ENCODE results near the gene AKAP17A.

The AKAP17A gene

DNA sequence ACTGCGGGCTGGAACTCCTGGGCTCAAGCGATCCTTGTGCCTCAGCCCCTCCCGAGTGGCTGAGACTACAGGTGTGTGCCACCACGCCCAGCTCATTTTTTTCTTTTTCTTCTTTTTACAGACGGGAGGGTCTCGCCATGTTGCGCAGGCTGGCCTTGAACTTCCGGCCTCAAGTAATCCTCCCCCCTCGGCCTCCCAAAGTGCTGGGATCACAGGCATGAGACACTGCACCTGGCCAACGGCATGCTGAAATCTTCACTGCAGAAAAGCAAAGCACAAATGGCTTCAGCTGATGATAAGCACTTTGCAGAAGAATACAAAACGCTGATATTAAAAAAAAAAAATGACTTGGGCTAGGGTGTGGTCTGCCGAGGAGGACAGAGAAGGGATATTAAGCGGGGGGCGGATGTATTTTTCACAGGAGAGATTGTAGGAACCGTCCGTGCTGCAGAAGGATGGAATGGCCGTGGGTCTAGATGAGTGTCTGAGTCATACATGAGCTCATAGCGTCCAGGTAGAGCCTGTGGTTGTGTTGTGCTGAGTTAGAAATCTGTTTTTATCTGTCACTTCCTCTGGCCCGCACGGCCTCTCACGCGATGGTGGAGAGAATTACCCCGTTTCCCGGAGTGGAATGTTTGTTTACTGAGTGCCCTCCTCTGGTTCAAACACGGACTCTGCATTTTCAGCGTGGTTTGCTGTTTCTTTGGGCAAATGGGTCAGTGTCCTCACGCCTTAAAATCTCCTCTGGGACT is 8.5 kb upstream of the AKAP17A start:
- DNase-seq (ENCODE audit: low read depth in 2 of 3, low spot score in 1 of 3): peak in 2 of 3 donors; percentile 34 to 40

DNA sequence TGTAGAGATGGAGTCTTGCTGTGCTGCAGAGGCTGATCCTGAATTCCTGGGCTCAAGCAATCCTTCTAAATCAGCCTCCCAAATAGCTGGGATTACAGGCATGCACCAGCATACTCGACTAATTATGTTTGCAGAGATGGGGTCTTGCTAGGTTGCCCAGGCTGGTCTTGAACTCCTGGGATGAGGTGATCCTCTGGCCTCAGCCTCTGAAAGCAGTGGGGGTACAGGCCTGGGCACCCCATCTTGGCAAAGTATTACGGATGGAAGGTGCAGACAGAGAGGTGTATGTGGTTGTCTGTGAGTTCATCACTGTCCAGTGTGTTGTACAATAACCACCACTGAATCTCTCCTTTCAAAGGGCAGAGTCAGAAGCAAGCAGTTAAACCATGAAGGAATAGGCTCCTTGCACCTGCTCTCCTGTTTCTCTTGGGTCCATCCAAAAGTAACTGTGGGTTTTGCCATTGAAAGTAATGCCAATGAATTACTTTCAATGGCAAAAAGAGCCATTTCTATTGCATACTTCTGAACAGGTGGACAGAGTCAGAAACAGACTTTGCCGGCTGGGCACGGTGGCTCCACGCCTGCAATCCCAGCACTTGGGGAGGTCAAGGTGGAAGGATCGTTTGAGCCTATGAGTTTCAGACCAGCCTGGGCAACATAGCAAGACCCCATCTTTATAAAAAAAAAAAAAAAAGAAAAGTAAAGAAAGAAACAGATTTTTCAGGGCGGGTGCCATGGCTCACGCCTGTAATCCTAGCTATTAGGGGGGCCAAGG is 7.0 kb upstream of the AKAP17A start:
- DNase-seq (ENCODE audit: low read depth in 2 of 3, low spot score in 1 of 3): no peak

DNA sequence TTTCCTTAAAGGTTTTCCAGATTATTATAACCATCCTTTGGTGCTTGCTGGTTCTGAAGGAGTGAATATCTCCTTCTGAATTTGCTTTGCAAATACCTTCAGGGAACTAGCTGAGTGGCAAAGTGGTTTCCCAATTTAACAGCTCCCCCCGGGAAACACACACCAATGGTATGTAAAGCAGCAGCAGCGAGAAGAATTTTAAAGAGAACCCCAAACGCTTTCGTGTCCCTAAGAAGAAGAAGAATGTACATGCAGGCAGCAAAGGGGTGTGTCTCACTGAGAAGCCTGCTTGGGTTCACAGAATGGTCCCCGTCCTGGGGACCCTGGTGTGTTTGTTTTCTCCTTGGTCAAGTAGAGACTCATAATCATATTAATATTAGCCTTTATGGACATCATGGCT is 4.2 kb upstream of the AKAP17A start:
- no peak for DNase-seq (ENCODE audit: low read depth in 2 of 3, low spot score in 1 of 3)

DNA sequence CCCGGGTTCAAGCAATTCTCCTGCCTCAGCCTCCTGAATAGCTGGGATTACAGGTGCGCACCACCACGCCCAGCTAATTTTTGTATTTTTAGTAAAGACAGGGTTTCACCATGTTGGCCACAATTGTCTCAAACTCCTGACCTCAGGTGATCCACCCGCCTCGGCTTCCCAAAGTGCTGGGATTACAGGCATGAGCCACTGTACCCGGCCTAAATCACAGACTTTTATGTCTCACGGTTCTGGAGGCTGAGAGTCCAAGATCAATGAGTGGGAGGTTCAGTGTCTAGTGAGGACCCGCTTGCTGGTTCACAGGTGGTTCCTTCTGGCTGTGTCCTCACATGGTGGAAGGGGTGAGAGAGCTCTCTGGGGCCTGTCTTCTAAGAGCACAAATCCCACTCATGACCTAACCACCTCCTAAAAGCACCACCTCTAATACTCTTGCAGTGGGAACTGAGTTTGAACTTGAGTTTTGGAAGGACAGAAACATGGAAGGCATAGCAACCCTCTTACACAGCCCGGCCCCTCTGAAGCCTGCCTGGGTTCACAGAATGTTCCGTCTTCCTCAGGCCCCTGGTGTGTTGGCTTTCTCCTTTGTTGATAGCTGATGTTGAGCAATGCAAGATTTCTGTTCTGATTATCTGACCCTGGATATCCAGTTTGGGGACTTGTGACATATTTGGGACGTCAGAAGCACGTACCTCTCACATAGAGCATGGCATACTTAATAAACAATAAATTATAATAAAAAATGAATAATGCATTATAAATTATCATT is 1.9 kb upstream of the AKAP17A start:
- no peak for DNase-seq (ENCODE audit: low read depth in 2 of 3, low spot score in 1 of 3)

DNA sequence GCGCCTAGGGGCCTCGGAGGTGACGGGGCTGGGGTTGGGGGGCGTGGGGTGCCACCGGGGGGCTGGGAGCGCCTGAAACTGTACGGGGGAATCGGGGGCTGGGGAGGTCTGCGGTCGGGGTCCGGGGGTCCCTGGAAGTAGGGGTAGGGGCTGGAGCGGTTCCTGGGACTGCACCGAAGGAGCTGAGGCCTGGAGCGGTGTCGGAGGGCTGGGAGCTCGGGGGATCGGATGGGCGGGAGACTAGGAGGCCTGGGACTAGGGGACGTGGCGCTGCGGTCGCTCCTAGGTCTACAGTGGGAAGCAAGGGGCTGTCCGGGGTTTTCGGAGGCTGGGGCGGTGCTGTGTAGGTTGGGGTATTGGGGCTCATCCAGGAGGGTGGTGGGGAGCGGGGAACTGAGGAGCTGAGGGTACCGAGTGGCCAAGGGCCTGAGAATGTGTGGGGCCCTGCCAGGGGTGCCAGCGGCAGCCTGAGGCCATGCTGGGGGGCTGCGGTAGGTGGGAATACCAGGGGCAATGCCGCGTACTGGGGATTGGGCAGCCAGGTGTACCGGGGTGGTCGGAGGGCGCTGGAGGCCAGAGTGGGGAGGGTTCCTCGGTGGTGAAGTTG is 562 bp downstream of the AKAP17A start:
- no peak for DNase-seq (ENCODE audit: low read depth in 2 of 3, low spot score in 1 of 3)

DNA sequence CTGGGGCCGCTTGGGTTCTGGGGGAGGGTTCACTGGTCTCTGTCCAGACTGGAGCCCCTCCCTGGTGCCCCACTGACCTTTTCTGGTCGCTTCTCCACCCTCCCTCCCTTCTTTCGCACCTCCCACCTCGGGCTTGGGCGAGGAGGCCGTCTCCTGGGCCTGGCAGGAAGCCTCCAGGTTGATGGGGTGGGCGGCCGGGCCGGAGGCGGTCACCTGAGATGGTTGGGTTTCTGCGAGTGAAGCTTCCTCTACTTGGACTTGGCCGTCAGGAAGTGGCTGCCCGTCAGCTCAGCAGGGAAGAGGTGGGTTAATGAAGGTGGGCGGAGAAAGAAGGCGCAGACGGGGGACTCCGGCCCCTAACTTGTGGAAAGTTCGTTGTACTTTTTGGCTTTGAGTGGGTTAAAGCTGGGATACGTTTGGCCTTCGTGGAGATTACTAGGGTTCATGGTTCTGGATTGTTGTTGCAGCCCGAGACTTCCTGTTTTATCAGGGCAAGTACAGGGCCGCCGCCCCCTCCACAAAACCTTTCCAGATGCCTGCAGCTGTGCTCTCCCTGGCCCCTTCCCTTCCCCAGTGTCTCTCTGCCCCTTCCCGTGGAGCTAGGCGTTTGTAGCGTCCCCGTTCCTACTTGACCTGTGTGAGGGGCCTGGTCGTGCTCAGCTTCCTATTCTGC is 1.2 kb downstream of the AKAP17A start:
- no peak for DNase-seq (ENCODE audit: low read depth in 2 of 3, low spot score in 1 of 3)

DNA sequence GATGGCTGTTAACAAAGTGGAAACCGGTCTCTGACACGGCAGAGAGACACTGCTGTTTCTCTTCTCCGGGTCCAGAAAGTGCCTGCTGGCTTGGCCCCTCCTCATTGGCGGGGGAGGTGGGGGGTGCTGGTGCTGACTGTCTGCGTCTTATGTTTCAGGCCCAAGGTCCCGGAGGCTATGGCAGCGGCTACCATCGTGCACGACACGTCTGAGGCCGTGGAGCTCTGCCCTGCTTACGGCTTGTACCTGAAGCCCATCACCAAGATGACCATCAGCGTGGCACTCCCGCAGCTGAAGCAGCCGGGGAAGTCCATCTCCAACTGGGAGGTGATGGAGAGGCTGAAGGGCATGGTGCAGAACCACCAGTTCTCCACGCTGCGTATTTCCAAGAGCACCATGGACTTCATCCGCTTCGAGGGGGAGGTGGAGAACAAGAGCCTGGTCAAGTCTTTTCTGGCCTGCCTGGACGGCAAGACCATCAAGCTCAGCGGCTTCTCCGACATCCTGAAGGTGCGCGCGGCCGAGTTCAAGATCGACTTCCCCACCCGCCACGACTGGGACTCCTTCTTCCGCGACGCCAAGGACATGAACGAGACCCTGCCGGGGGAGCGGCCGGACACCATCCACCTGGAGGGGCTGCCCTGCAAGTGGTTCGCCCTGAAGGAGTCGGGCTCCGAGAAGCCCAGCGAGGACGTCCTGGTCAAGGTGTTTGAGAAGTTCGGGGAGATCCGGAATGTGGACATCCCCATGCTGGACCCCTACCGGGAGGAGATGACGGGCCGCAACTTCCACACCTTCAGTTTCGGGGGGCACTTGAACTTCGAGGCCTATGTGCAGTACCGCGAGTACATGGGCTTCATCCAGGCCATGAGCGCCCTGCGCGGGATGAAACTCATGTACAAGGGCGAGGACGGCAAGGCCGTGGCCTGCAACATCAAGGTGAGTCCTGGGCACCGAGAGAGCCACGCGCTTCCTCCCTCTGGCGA is 2.2 kb downstream of the AKAP17A start:
- DNase-seq (ENCODE audit: low read depth in 2 of 3, low spot score in 1 of 3): no peak

DNA sequence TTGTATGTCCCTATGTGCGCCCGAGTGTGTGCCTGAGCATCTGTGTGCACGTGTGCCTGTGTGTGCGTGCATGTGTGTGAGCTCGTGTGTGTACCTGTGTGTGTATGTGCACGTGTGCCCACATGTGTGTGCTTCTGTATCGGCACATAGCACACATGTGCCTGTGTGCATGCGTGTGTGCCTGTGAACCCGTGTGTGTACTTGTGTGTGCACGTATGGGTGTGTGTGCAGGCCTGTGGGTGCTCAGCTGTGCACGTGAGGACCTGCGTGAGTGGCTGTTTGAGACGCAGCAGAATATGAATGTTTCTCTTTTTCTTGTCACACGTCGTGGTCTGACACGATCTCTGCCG is 4.3 kb downstream of the AKAP17A start:
- no peak for DNase-seq (ENCODE audit: low read depth in 2 of 3, low spot score in 1 of 3)

DNA sequence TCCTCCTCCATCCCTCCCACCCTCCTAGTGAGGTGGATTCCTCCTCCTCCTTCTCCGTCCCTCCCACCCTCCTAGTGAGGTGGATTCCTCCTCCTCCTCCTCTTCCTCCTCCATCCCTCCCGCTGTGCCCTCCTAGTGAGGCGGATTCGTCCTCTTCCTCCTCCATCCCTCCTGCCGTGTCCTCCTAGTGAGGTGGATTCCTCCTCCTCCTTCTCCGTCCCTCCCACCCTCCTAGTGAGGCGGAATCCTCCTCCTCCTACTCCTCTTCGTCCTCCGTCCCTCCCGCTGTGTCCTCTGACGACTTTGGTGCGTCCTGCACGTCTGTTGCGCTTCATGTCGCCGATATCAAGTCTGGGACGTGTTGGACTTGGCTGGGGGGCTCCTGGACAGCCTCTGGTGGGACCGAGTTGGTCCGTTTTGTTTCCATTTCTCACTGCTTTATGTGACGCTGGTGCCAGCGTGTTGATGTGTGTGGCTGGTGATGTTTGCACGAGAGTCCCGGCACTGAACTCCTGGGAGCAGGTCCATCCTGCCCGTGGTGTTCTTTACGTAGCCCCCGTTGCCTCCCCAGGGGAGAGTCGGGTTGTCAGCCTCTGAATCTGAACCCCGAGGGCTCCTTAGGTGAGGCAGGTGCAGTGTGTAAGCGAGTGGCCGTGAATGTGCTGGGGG is 5.4 kb downstream of the AKAP17A start:
- DNase-seq (ENCODE audit: low read depth in 2 of 3, low spot score in 1 of 3): no peak

DNA sequence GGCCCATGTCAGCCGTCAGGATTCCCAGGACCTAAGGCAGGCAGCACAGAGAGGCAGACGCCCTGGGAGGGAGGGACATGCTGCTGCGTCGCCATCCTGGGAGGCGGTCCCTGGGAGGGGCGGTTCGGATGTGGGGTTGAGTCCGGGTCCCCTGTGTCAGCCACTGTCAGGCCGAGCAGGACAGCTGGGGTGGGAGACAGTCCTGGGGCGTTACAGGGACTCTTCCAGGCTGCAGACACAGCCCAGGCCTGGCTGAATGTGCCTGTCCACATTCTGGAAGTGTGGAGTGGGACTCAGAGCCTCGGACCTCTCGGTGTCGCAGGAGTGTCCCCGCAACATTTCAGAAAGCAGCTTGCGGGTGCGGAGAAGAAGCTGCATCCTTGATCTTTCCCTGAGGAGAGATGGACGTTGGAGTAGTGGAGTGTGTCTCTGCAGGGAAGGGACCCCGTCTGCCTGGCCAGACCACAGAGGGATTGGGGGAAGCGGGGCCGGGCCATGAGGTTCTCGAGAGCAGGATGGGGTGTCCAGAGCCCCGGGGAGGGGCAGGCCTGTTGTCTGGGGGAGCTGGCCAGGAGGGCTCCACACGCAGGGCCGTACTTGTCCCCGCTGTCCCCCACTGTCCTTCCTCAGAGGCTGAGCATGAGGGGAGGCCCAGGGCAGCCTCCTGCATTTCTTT is 6.1 kb downstream of the AKAP17A start:
- no peak for DNase-seq (ENCODE audit: low read depth in 2 of 3, low spot score in 1 of 3)

DNA sequence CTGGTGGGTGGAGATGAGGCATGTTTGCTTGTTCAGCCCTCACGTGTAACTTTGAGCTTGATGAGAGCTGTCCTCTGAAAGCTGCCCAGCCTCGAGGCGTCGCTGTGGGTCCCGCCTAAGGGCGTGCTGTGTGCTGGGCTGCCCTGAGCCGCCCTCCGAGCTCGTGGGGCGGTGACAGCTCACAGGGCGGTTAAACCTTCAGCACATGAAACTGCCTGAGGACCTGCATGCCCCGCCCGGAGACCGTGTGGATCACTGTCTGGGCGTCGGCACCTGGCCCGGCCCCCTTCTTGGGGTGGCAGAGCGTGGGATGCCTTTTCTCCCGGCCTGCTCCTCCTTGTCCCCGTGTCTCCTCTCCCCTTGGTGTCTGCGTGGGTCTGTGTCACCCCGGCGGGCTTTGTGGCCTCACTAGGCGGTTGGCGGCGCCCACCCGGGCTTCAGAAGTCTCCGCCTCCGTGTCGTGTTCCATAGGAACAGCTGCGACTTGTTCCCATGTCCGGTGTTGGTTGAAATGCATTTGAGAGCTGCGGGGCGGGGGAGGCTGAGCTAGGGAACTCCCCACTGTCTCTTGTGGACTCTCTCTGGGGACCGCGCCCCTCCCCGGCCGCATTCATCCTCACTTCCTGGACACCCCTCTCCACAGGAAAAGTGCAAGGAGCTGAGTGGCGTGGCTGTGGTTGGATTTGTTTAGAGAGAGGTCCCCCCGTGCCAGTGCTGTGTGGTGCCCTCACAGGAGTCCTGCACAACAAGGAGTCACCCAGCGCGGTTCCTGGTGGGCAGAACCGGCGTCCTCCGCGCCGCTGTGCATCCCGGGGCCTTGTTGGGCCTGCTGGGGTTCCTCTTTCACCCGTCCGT is 6.8 kb downstream of the AKAP17A start:
- DNase-seq (ENCODE audit: low read depth in 2 of 3, low spot score in 1 of 3): no peak

DNA sequence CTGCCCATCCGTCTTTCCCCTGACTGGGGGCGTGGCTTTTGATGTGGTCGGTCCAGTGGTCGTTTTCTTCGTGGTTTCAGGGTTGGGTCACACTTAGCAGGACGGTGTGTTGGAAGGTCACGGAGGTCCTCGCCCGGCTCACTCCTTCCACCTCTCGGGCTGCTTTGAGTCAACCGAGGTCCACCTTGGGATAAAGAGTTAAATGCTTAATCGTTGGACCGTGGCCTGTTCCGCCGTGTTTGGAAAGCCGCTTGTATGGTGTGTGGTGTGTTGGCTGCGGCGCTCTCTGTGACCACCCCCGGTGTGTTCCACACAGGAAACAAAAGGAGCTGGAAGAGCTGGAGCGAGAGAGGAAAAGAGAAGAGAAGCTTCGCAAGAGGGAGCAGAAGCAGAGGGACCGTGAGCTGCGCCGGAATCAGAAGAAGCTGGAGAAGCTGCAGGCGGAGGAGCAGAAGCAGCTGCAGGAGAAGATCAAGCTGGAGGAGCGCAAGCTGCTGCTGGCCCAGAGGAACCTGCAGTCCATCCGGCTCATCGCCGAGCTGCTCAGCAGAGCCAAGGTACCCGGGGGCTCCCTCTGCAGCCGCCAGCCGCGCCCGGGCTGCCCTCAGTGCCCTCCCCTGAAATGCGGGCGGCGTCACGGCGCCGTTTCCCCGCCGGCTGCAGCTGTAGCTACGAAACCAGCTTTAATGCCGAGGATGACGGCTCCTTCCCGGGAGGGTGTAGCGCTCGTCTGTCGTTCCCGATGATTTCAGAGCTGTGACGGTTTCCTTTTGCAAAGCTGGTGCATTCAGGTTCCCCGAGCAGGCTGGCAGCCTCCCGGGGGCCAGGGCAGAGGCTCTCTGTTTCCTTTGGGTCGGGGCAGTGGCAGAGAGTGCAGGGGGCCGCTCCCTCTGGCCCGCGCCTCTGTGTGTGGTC is 7.7 kb downstream of the AKAP17A start:
- DNase-seq (ENCODE audit: low read depth in 2 of 3, low spot score in 1 of 3): no peak

DNA sequence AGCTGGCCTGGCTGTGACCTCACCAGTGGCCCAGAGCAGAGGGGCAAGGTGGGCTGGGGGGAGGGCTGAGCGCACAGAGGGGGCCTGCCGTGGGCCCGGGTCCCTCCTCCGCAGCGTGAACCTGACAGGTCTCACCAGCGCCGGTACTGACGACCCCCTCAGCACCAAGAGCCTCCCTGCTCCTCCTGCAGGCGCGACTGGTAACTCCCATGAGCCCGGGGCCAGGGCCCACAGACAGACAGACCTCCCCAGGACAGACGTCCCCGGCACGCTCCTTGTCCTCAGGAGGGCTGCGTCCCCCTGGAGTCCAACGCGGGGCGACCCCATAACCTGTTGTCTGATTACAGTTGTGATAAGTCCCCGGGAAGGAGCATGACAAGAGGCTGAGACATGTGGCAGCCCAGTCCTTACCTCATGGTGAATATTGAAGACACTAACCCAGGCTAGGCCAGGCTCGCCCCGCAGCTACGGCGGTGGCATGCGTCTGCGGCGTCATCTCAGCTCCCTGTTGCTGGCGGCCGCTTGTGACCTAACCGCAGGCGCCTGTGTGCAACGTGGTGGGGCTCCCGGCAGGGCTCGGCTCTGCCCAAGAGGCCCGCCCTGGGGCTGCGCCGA is 8.5 kb downstream of the AKAP17A start:
- DNase-seq (ENCODE audit: low read depth in 2 of 3, low spot score in 1 of 3): no peak

DNA sequence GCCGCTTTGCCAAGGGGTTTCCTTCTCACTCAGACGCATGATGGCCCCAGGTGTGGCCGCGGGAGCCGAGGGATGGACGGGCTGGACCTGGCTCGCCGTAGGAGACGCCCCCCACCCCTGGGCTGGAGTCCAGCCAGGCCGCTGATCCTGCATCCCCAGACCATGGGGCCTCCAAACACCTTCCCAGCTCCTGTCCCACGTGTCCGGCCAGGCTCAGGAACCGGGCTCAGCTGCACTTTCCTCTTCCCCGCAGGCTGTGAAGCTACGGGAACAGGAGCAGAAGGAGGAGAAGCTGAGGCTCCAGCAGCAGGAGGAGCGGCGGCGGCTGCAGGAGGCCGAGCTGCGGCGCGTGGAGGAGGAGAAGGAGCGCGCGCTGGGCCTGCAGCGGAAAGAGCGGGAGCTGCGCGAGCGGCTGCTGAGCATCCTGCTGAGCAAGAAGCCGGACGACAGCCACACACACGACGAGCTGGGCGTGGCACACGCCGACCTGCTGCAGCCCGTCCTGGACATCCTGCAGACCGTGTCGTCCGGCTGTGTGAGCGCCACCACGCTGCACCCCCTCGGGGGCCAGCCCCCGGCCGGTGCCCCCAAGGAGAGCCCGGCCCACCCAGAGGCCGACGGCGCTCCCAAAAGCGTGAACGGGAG is 9.1 kb downstream of the AKAP17A start:
- no peak for DNase-seq (ENCODE audit: low read depth in 2 of 3, low spot score in 1 of 3)

DNA sequence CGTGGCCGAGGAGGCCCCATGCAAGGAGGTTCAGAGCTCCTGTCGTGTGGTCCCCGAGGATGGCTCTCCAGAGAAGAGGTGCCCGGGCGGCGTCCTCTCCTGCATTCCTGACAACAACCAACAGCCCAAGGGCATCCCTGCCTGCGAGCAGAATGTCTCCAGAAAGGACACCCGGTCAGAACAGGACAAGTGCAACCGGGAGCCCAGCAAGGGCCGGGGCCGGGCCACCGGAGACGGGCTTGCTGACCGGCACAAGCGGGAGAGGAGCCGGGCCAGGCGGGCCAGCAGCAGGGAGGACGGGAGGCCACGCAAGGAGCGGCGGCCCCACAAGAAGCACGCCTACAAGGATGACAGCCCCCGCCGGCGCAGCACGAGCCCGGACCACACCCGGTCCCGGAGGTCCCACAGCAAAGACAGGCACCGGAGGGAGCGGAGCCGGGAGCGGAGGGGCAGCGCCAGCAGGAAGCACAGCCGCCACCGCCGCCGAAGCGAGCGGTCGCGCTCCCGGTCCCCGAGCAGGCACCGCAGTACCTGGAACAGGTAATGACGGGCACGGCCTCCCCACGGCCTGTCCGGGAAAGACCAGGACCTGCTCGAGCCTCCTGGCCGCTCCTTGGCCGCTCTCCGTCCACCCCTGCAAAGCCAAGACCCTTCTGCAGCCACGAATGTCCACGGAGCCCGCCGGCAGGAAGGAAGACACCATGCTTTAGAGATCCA is 9.8 kb downstream of the AKAP17A start:
- no peak for DNase-seq (ENCODE audit: low read depth in 2 of 3, low spot score in 1 of 3)
